WERI-Rb-1 (cell line): Measurements from ENCODE around the gene PACRG.

ENCODE experiments used
- DNase-seq: peaks from one replicate; pipeline ENCODE4 v3.0.0-alpha.2; 2020
- H3K27ac ChIP-seq: fragments of 250-450 bp; sonication (Bioruptor Pico); 2 replicates; pipeline ENCODE4 v1.5.1; 2020; ENCODE audit warnings: mild to moderate bottlenecking, moderate library complexity
- H3K27me3 ChIP-seq: fragments of 250-450 bp; sonication (Bioruptor Pico); 2 replicates; pipeline ENCODE4 v1.5.1; 2021; ENCODE audit warnings: mild to moderate bottlenecking, low read depth, moderate library complexity; ENCODE audit not compliant: insufficient read depth, severe bottlenecking
- H3K36me3 ChIP-seq: fragments of 250-450 bp; sonication (Bioruptor Pico); 2 replicates; pipeline ENCODE4 v1.5.1; 2020; ENCODE audit warnings: mild to moderate bottlenecking, moderate library complexity
- H3K4me3 ChIP-seq: 2 replicates; pipeline ENCODE4 v1.5.1; 2011; ENCODE audit warnings: low read depth, mild to moderate bottlenecking, control low read depth, low read length
- H3K9me3 ChIP-seq: fragments of 250-450 bp; sonication (Bioruptor Pico); 2 replicates; pipeline ENCODE4 v1.5.1; 2021; ENCODE audit warnings: mild to moderate bottlenecking, moderate library complexity; ENCODE audit not compliant: severe bottlenecking
- TF ChIP-seq, protein P1 (sequence below): IDR thresholded peaks from 2 replicates; pipeline ENCODE4 v1.5.1; 2011; ENCODE audit warnings: low read depth, mild to moderate bottlenecking, control low read depth, inconsistent platforms, low read length

Gene PACRG

DNA sequence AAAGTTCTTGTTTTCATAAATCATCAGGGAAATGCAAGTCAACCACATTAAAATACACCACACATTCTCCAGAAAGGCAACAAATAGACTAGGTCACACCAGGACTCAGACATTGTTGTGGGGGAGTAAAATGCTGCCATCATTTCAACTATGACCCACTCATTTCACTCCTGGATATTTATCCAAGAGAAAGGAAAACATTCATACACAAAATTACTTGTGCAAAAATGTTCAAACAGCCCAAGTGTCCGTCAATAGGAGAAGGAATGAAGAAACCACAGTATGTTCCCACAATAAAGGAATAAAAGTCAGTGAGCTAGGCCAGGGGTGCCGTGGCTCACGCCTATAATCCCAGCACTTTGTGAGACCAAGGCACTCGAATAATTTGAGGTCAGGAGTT lies 605.3 kb downstream of the PACRG start:
- TF ChIP-seq, protein P1, sequence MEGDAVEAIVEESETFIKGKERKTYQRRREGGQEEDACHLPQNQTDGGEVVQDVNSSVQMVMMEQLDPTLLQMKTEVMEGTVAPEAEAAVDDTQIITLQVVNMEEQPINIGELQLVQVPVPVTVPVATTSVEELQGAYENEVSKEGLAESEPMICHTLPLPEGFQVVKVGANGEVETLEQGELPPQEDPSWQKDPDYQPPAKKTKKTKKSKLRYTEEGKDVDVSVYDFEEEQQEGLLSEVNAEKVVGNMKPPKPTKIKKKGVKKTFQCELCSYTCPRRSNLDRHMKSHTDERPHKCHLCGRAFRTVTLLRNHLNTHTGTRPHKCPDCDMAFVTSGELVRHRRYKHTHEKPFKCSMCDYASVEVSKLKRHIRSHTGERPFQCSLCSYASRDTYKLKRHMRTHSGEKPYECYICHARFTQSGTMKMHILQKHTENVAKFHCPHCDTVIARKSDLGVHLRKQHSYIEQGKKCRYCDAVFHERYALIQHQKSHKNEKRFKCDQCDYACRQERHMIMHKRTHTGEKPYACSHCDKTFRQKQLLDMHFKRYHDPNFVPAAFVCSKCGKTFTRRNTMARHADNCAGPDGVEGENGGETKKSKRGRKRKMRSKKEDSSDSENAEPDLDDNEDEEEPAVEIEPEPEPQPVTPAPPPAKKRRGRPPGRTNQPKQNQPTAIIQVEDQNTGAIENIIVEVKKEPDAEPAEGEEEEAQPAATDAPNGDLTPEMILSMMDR = no peak

GRCh38 chr6:163333701-163334663 lies 606.2 kb downstream of the PACRG start:
- no peak overlapping the region for H3K4me3 ChIP-seq
- H3K27ac ChIP-seq = no peak overlapping the region
- no peak for DNase-seq
- TF ChIP-seq, protein P1 = no peak
- no peaks in the 10 kb centered on the region for H3K9me3 ChIP-seq
- no peaks in the 10 kb centered on the region for H3K27me3 ChIP-seq
- H3K36me3 ChIP-seq = no peaks in the 10 kb centered on the region

More for the DNA sequence above, 605.3 kb downstream of the PACRG start:
- DNase-seq = no peak
- no peaks in the 10 kb centered on the region for H3K36me3 ChIP-seq
- no peaks in the 10 kb centered on the region for H3K9me3 ChIP-seq
- no peak overlapping the region for H3K4me3 ChIP-seq
- no peaks in the 10 kb centered on the region for H3K27me3 ChIP-seq
- H3K27ac ChIP-seq = no peak overlapping the region

GRCh38 chr6:163335056-163335455 lies 607.3 kb downstream of the PACRG start:
- no peaks in the 10 kb centered on the region for H3K36me3 ChIP-seq
- H3K27me3 ChIP-seq = no peaks in the 10 kb centered on the region
- no peak for DNase-seq
- H3K9me3 ChIP-seq = no peaks in the 10 kb centered on the region
- TF ChIP-seq, protein P1 = no peak
- H3K27ac ChIP-seq = no peak overlapping the region
- no peak overlapping the region for H3K4me3 ChIP-seq

DNA sequence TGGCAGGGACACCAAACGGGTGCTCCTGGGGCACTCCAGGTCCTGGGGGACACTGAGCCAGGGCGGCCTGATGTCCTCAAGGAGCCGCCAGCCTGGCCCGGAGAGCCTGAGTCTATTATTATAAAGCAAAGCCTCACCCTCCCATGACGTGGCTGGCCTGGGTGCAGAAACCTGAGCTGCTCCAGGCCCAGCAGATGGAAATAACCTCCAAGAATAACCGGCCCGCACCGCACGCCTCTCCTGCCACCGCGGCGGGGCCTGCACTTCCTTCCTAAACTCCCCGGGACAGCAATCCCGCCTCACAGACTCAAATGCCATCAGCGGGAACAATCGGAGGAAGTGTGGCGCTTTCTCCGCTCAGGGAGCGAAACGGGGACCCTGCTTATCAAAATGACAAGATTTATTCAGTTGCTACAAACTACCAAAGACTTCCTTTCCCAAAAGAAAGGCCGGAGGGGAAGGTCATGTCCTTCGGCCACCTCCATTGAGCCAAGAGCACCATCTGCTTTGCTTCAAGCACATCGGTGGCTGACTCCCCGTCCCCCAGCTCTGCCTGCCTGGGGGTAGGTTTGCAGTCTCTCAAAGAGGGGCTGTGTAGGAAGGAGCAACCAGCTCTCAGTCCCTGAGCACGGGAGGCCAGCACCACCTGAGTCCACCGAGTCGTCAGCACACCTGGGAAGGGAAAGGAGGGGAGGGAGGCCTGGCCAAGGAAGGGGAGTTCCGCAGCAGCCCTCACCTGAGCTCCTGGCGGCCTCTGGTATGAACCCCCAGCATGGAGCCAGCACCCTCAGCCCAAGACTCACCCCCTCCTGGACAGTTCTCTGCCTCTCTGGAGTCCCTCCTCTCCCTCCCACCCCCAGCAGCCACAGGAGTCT lies 608.1 kb downstream of the PACRG start:
- Histone ChIP-seq H3K36me3 (no peaks in the 10 kb centered on the region), H3K4me3 (no peak overlapping the region), H3K27me3 (no peaks in the 10 kb centered on the region), H3K27ac (no peak overlapping the region), H3K9me3 (no peaks in the 10 kb centered on the region)
- TF ChIP-seq, protein P1 = no peak
- no peak for DNase-seq

- no peak for DNase-seq
- no peak overlapping the region for H3K4me3 ChIP-seq
- H3K27me3 ChIP-seq = no peaks in the 10 kb centered on the region
- no peaks in the 10 kb centered on the region for H3K36me3 ChIP-seq
- TF ChIP-seq, protein P1 = no peak
- H3K27ac ChIP-seq = no peak overlapping the region
- H3K9me3 ChIP-seq = no peaks in the 10 kb centered on the region
These were observed 609.2 kb downstream of the PACRG start for GRCh38 chr6:163336961-163337360.
